H1 (cell line): ENCODE results near the gene BEX3. TPM values are rescaled to one million over a fixed set of nuclear protein-coding genes. Genes with fewer than 3 reads are reported as not detected.

Experiments
- CTCF ChIA-PET: fragments of 300-600 bp; sonication (Branson Sonifier 250); formaldehyde crosslinking; loops from one replicate; lab custom pipeline; 2021; ENCODE audit not compliant: partially characterized antibody; lab: Charles Lee
- POLR2A ChIA-PET: fragments of 300-600 bp; sonication (Branson Sonifier 250); formaldehyde crosslinking; loops from one replicate; lab custom pipeline; 2021; ENCODE audit warnings: inconsistent platforms; ENCODE audit not compliant: partially characterized antibody; lab: Charles Lee
- DNase-seq, 2 experiments: peaks; one replicate each; pipeline versions ENCODE4 v3.0.0 to v3.0.0-alpha.2; 2010 to 2022; ENCODE audit warnings: low spot score in 2 of 2, low read depth in 1 of 2, mixed read lengths in 1 of 2
- FAIRE-seq: peaks from 2 replicates; lab custom pipeline; 2011; peaks lifted over from hg19 to GRCh38; lab: Jason Lieb, UNC
- H2AFZ ChIP-seq: 2 replicates; pipeline ENCODE4 v1.8.1; 2012; ENCODE audit warnings: low read length, inconsistent platforms
- H2AK5ac ChIP-seq: 2 replicates; pipeline ENCODE4 v1.6.1; 2013; ENCODE audit warnings: low read depth, low read length
- H2BK120ac ChIP-seq: replicated peaks from 2 replicates; pipeline ENCODE3; 2013; ENCODE audit warnings: low read depth, low read length, inconsistent platforms
- H2BK12ac ChIP-seq: 2 replicates; pipeline ENCODE4 v1.6.1; 2013; ENCODE audit warnings: low read depth, low read length
- H2BK15ac ChIP-seq: 2 replicates; pipeline ENCODE4 v1.6.1; 2013; ENCODE audit warnings: low read length
- H2BK20ac ChIP-seq: 2 replicates; pipeline ENCODE4 v1.6.1; 2013; ENCODE audit warnings: low read length
- H2BK5ac ChIP-seq: 2 replicates; pipeline ENCODE4 v1.6.1; 2013; ENCODE audit warnings: low read depth, low read length
- H3K14ac ChIP-seq: 2 replicates; pipeline ENCODE4 v1.6.1; 2013; ENCODE audit warnings: inconsistent platforms; ENCODE audit not compliant: insufficient read length
- H3K18ac ChIP-seq: 2 replicates; pipeline ENCODE4 v1.6.1; 2013; ENCODE audit warnings: low read length; ENCODE audit errors: extremely low read depth
- H3K23ac ChIP-seq: 2 replicates; pipeline ENCODE4 v1.6.1; 2013; ENCODE audit warnings: inconsistent platforms; ENCODE audit not compliant: insufficient read length
- H3K23me2 ChIP-seq: 2 replicates; pipeline ENCODE4 v1.6.1; 2013; ENCODE audit warnings: low read depth, low read length
- H3K27ac ChIP-seq: 2 replicates; pipeline ENCODE4 v1.6.1; 2011; ENCODE audit warnings: low read depth, low read length, inconsistent platforms
- H3K27me3 ChIP-seq, 4 experiments: replicated peaks in 1 of 4; 1 replicate in 1 of 4; 2 replicates in 3 of 4; pipeline versions ENCODE4 v1.6.1 to v1.8.1; 2011 to 2013; ENCODE audit warnings: low read length in 3 of 4, mild to moderate bottlenecking in 3 of 4, inconsistent platforms in 2 of 4, mixed read lengths in 2 of 4, moderate library complexity in 1 of 4; ENCODE audit not compliant: control insufficient read depth in 3 of 4, insufficient read depth in 3 of 4; ENCODE audit errors: extremely low read depth in 1 of 4
- H3K36me3 ChIP-seq, 4 experiments: 2 replicates each; pipeline versions ENCODE4 v1.6.1 to v1.8.1; 2011 to 2013; ENCODE audit warnings: mild to moderate bottlenecking in 4 of 4, low read length in 3 of 4, moderate library complexity in 2 of 4, control low read depth in 1 of 4, inconsistent platforms in 1 of 4; ENCODE audit not compliant: insufficient read depth in 4 of 4, control insufficient read depth in 2 of 4
- H3K4ac ChIP-seq: replicated peaks from 2 replicates; pipeline ENCODE3; 2013; ENCODE audit warnings: low read length, low read depth, mixed read lengths, inconsistent platforms; ENCODE audit not compliant: insufficient read length
- H3K4me1 ChIP-seq, 4 experiments: replicated peaks in 1 of 4; 1 replicate in 1 of 4; 2 replicates in 3 of 4; pipeline versions ENCODE4 v1.6.1 to v1.8.1; 2011 to 2013; ENCODE audit warnings: low read length in 3 of 4, inconsistent platforms in 2 of 4, mixed read lengths in 1 of 4; ENCODE audit not compliant: insufficient read depth in 4 of 4, control insufficient read depth in 3 of 4
- H3K4me2 ChIP-seq, 2 experiments: 2 replicates each; pipeline versions ENCODE4 v1.6.1 to v1.8.1; 2011 to 2013; ENCODE audit warnings: low read depth in 2 of 2, low read length in 2 of 2, control low read depth in 1 of 2, inconsistent platforms in 1 of 2, mild to moderate bottlenecking in 1 of 2; ENCODE audit not compliant: insufficient read depth in 1 of 2
- H3K4me3 ChIP-seq, 4 experiments: fragments of 200-600, 300-600 bp in 1 of 4; sonication (generic), shearing (Covaris generic), sonication (Bioruptor Twin) in 1 of 4; 2 replicates each; pipeline versions ENCODE4 v1.5.1 to v1.8.1; 2011 to 2016; ENCODE audit warnings: low read length in 4 of 4, low read depth in 3 of 4, control low read depth in 2 of 4, inconsistent platforms in 2 of 4, mild to moderate bottlenecking in 2 of 4, mixed read lengths in 1 of 4, moderate library complexity in 1 of 4; ENCODE audit not compliant: insufficient read depth in 2 of 4; ENCODE audit errors: extremely low read depth in 1 of 4
- H3K56ac ChIP-seq: replicated peaks from 2 replicates; pipeline ENCODE3; 2013; ENCODE audit warnings: low read depth, mild to moderate bottlenecking, mixed read lengths, low read length, inconsistent platforms; ENCODE audit not compliant: insufficient read length
- H3K79me1 ChIP-seq: 2 replicates; pipeline ENCODE4 v1.6.1; 2013; ENCODE audit warnings: low read depth, low read length, control low read depth
- H3K79me2 ChIP-seq, 2 experiments: 2 replicates each; pipeline versions ENCODE4 v1.6.1 to v1.8.1; 2012 to 2013; ENCODE audit warnings: low read length in 2 of 2, mild to moderate bottlenecking in 2 of 2, inconsistent platforms in 1 of 2; ENCODE audit not compliant: insufficient read depth in 2 of 2, control insufficient read depth in 1 of 2
- H3K9ac ChIP-seq, 4 experiments: replicated peaks in 1 of 4; 1 replicate in 1 of 4; 2 replicates in 3 of 4; pipeline versions ENCODE4 v1.6.1 to v1.8.1; 2011 to 2013; ENCODE audit warnings: low read depth in 3 of 4, low read length in 3 of 4, control low read depth in 2 of 4, mild to moderate bottlenecking in 2 of 4, moderate library complexity in 2 of 4, inconsistent platforms in 1 of 4; ENCODE audit errors: extremely low read depth in 1 of 4
- H3K9me3 ChIP-seq, 2 experiments: 2 replicates each; pipeline versions ENCODE4 v1.6.1 to v1.8.1; 2012 to 2013; ENCODE audit warnings: mild to moderate bottlenecking in 2 of 2, moderate library complexity in 2 of 2, control low read depth in 1 of 2, inconsistent platforms in 1 of 2, low read depth in 1 of 2, low read length in 1 of 2, mixed read lengths in 1 of 2; ENCODE audit not compliant: insufficient read depth in 2 of 2
- H4K20me1 ChIP-seq, 2 experiments: replicated peaks in 1 of 2; 2 replicates each; pipeline versions ENCODE3 to v1.8.1; 2011 to 2013; ENCODE audit warnings: inconsistent platforms in 2 of 2, low read length in 2 of 2, mild to moderate bottlenecking in 1 of 2; ENCODE audit not compliant: insufficient read depth in 2 of 2, control insufficient read depth in 1 of 2
- H4K5ac ChIP-seq: 2 replicates; pipeline ENCODE4 v1.6.1; 2013; ENCODE audit warnings: low read length, low read depth, mixed read lengths, inconsistent platforms; ENCODE audit not compliant: insufficient read length
- H4K8ac ChIP-seq: 2 replicates; pipeline ENCODE4 v1.8.0; 2013; ENCODE audit warnings: mild to moderate bottlenecking, moderate library complexity, low read length, inconsistent platforms; ENCODE audit not compliant: insufficient read depth; ENCODE audit errors: extremely low read depth
- H4K91ac ChIP-seq: replicated peaks from 2 replicates; pipeline ENCODE3; 2013; ENCODE audit warnings: low read length, mixed read lengths, inconsistent platforms; ENCODE audit not compliant: insufficient read length
- GABPA ChIP-seq: IDR thresholded peaks from 2 replicates; pipeline ENCODE4 v1.6.1; 2011; ENCODE audit warnings: mild to moderate bottlenecking, low read length, moderate library complexity, borderline replicate concordance; ENCODE audit not compliant: insufficient read depth
- WGBS, 2 experiments: shearing (Covaris generic) in 1 of 2; methylation state at CpG; one replicate each; pipeline versions ENCODE4 v1.1.6 to v1.1.7; 2013 to 2015; ENCODE audit warnings: low lambda C conversion rate in 2 of 2, mixed read lengths in 2 of 2, inconsistent platforms in 1 of 2, low coverage in 1 of 2, missing lambda C conversion rate in 1 of 2; ENCODE audit not compliant: insufficient replicate concordance in 2 of 2, insufficient coverage in 1 of 2, insufficient read length in 1 of 2; ENCODE audit errors: extremely low coverage in 1 of 2, missing lambda C conversion rate in 1 of 2; 5-methylcytosine and 5-hydroxymethylcytosine counted together
- polyA plus RNA-seq, 7 experiments: library from polyadenylated mRNA; depleted of rRNA in 3 of 7; stranded (reverse) in 5 of 7; unstranded in 2 of 7; fragments of >200 nt in 5 of 7; fragments of 200-250 nt in 2 of 7; gene quantifications; 1 replicate in 5 of 7; 2 replicates in 1 of 7; 4 replicates in 1 of 7; pipeline versions ENCODE4 v1.2.1 to v1.2.3, GENCODE V29; 2011 to 2013; ENCODE audit warnings: missing spikeins in 2 of 7, mixed read lengths in 2 of 7
- total RNA-seq: library from RNA; stranded (reverse); fragmentation: NEBNext Ultra II Directional; extraction: Animal tissue kit (Norgen Biotek cat#: 25700); gene quantifications from 2 replicates; pipeline ENCODE4 v1.2.1, GENCODE V29; 2021

The BEX3 gene
- total and polyA plus RNA-seq, 2 of the 8 experiments (the other 6 are each of a cell fraction or from before 2014, with no cell fraction given): 330 to 366 TPM

GRCh38 chrX:103417933-103418332 lies 41.6 kb downstream of the BEX3 start:
- Histone ChIP-seq H3K9me3 (no peaks in the 10 kb centered on the region), H4K91ac (no peak overlapping the region), H4K8ac (no peak overlapping the region), H2BK15ac (no peak overlapping the region), H4K20me1 (peaks cover 2% of the 10 kb centered on the region in 2 experiments), H3K79me1 (0 out of 2 replicates have a peak, but pooled peaks cover 2% of the 10 kb centered on the region), H3K27ac (no peak overlapping the region), H3K4me3 (no peak overlapping the region), H3K14ac (no peak overlapping the region), H3K27me3 (no peaks in the 10 kb centered on the region; a peak in 3 of 7 replicates), H2BK5ac (no peak overlapping the region), H2BK12ac (no peak overlapping the region), H4K5ac (no peak overlapping the region), H3K4me2 (no peak overlapping the region), H3K79me2 (no peaks in the 10 kb centered on the region), H3K56ac (no peak overlapping the region), H3K36me3 (no peaks in the 10 kb centered on the region), H3K9ac (no peak overlapping the region), H2AFZ (no peak overlapping the region), H3K23me2 (no peaks in the 10 kb centered on the region), H3K18ac (no peak overlapping the region), H2AK5ac (no peak overlapping the region), H3K4me1 (peaks cover 0 to 4% (median 0%) of the 10 kb centered on the region in 4 experiments; a peak in 1 of 7 replicates), H3K23ac (no peak overlapping the region), H2BK20ac (no peak overlapping the region), H3K4ac (no peak overlapping the region), H2BK120ac (no peak overlapping the region)
- WGBS, 2 experiments: 79% methylated on average over 2 of the region's 2 CpGs; no CpG with 5 or more reads in 1 of the 2 experiments
- FAIRE-seq (no peak), DNase-seq (no peak)
- no peak for TF ChIP-seq GABPA
- CTCF ChIA-PET: interaction anchor here (1.5 to 1.9 kb wide), 2 partner anchors 9 to 46 kb away, joined by 4 to 5 read pairs; no protein-coding TSS in a partner anchor
- POLR2A ChIA-PET: interaction anchor here (1.5 kb wide), 1 partner anchor 13 kb away, joined by 4 read pairs; no protein-coding TSS in a partner anchor
